Nephron (organoid): Measurements from ENCODE around the gene PEX12.

Experiments used
- H3K27ac Mint-ChIP-seq, 3 experiments: 2 replicates each; pipeline ENCODE4 v1.8.0; 2020; ENCODE audit warnings: mixed read lengths in 3 of 3, mild to moderate bottlenecking in 2 of 3, moderate library complexity in 1 of 3
- H3K27me3 Mint-ChIP-seq: 2 replicates; pipeline ENCODE4 v1.8.0; 2021; ENCODE audit warnings: low read depth, mild to moderate bottlenecking, moderate library complexity, mixed read lengths
- H3K36me3 Mint-ChIP-seq: 2 replicates; pipeline ENCODE4 v1.8.0; 2020; ENCODE audit warnings: low read depth, mixed read lengths
- H3K4me1 Mint-ChIP-seq: 2 replicates; pipeline ENCODE4 v1.8.0; 2020; ENCODE audit warnings: mixed read lengths
- H3K4me3 Mint-ChIP-seq, 3 experiments: 2 replicates each; pipeline ENCODE4 v1.8.0; 2020; ENCODE audit warnings: mild to moderate bottlenecking in 3 of 3, mixed read lengths in 3 of 3, moderate library complexity in 2 of 3
- H3K9me3 Mint-ChIP-seq: 2 replicates; pipeline ENCODE4 v1.8.0; 2020; ENCODE audit warnings: mixed read lengths
- TF ChIP-seq, protein P1 (sequence below), 3 experiments: fragments of 200-600 bp; sonication (generic); IDR thresholded peaks; one replicate each; pipeline ENCODE4 v1.5.0; 2021; ENCODE audit warnings: antibody characterized with exemption in 3 of 3; ENCODE audit not compliant: unreplicated experiment in 3 of 3

The PEX12 gene

DNA sequence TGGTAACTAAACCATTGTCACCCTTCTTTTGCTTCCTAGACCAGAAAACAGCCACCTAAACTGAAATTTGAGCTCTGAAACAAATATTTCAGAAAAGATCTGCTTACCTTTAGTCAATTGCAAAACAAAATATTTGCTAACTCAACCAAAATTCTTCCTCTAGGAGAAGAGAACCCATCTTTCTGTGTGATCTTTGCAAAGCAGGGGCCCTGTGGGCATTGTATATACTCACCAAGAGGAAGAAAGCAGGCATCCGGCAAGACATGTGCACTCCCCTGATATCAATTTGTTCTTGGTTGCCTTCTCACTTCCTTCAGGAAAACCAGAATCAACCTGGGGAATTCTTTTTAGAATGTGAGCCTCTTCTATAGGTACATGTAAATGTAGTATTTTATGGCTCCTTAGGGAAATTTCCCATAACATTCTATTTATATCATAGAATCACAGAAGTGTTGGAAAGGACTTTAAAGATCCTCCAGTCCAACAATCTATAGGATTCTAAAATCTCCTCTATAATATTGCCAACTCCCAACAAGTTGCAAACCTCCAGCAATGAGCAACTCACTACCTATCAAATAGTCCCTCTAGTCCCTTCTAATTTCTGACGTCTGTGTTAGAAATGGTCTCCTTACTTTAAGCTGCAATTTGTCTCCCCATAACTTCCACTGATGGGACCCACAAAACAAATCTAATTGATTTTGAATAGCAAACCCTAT is 18.7 kb downstream of the PEX12 start:
- Mint-ChIP-seq H3K4me3 (no peak overlapping the region), H3K36me3 (no peaks in the 10 kb centered on the region), H3K4me1 (no peaks in the 10 kb centered on the region), H3K9me3 (no peaks in the 10 kb centered on the region), H3K27ac (no peak overlapping the region), H3K27me3 (peaks cover 30% of the 10 kb centered on the region)
- TF ChIP-seq, protein P1, sequence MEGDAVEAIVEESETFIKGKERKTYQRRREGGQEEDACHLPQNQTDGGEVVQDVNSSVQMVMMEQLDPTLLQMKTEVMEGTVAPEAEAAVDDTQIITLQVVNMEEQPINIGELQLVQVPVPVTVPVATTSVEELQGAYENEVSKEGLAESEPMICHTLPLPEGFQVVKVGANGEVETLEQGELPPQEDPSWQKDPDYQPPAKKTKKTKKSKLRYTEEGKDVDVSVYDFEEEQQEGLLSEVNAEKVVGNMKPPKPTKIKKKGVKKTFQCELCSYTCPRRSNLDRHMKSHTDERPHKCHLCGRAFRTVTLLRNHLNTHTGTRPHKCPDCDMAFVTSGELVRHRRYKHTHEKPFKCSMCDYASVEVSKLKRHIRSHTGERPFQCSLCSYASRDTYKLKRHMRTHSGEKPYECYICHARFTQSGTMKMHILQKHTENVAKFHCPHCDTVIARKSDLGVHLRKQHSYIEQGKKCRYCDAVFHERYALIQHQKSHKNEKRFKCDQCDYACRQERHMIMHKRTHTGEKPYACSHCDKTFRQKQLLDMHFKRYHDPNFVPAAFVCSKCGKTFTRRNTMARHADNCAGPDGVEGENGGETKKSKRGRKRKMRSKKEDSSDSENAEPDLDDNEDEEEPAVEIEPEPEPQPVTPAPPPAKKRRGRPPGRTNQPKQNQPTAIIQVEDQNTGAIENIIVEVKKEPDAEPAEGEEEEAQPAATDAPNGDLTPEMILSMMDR (IDR thresholded peaks at IDR 0.05; ENCODE audit: unreplicated experiment in 3 of 3) = no peak

DNA sequence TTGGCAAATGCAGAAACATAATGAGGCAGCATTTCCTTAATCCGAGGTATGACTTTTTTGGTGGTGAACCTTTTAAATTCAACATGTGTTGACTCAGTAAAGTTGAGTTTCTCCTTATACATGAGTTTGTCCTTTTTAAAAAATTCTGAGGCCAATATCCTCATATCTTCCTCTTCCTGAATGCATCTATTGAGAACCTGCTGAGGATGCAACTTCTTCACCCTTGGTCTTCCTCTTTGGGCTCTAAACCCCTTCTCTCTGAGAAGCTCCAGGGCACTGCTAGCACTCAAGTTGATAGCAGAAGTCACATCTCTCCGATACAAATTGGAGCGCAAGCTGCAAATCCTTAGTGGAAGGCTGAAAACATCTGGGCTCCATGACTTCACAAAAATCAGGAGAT is 21.0 kb downstream of the PEX12 start:
- Mint-ChIP-seq H3K4me3 (no peak overlapping the region), H3K36me3 (no peaks in the 10 kb centered on the region), H3K9me3 (no peaks in the 10 kb centered on the region), H3K27me3 (peaks cover 36% of the 10 kb centered on the region), H3K4me1 (no peaks in the 10 kb centered on the region), H3K27ac (no peak overlapping the region)
- TF ChIP-seq, protein P1 (IDR thresholded peaks at IDR 0.05; ENCODE audit: unreplicated experiment in 3 of 3) = no peak

DNA sequence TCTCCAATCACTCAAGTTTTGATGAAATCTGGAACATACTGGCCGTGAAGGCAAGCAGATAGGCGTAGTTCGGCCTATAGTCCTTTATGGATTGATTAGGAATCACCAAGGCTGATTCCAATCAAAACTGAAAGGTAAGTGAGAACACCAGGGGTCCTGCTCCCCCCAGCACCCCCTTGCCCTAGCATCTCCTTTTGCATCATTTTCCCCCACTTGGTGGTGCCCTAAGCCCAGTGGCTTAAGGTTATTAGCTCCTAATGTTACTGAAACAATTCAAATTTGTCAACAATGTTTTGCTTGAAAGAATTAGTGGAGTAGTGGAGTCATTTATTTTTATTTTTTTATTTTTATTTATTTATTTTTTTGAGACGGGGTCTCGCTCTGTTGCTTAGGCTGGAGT is 22.7 kb downstream of the PEX12 start:
- Mint-ChIP-seq H3K27me3 (peaks cover 41% of the 10 kb centered on the region), H3K27ac (no peak overlapping the region), H3K36me3 (no peaks in the 10 kb centered on the region), H3K9me3 (no peaks in the 10 kb centered on the region), H3K4me1 (no peaks in the 10 kb centered on the region), H3K4me3 (no peak overlapping the region)
- TF ChIP-seq, protein P1 (IDR thresholded peaks at IDR 0.05; ENCODE audit: unreplicated experiment in 3 of 3) = no peak

DNA sequence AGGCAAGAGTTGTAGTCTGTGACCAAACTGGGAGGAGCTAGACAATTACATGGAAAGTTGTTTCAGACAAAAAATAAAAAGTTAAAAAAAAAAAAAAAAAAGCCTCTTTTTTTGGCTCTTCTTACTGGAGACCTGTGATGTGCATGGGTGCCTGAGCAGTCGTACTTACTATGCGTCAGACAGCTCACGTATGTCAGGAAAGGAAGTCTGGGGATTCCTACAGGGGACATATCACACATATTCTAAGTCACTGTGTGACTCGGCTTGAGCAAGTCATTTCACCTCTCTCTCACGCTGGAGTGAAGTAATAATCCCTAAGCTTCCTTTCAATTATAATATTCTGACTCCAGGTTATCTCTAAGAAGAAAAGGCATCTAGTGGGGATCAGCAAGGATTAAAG is 23.7 kb downstream of the PEX12 start:
- H3K4me3 Mint-ChIP-seq = no peak overlapping the region
- H3K27ac Mint-ChIP-seq = no peak overlapping the region
- no peaks in the 10 kb centered on the region for H3K9me3 Mint-ChIP-seq
- TF ChIP-seq, protein P1 (IDR thresholded peaks at IDR 0.05; ENCODE audit: unreplicated experiment in 3 of 3) = no peak
- no peaks in the 10 kb centered on the region for H3K36me3 Mint-ChIP-seq
- no peaks in the 10 kb centered on the region for H3K4me1 Mint-ChIP-seq
- peaks cover 46% of the 10 kb centered on the region for H3K27me3 Mint-ChIP-seq

DNA sequence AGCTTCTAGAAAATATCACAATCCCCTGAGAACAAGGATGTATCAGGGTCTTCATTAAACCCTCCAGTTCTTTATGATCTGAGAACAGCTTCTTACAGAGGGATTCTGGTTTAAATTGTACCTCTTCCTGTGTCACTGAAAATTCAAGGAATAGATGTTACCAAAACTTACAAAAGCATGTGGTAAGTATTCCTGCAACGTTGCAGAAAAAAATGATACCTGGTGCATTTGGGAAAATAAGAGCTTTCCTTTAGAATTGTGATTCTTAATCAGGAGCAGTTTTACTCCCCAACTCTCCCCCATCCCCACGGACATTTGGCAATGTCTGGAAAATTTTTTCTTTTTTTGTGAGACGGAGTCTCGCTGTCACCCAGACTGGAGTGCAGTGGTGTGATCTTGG is 25.1 kb downstream of the PEX12 start:
- TF ChIP-seq, protein P1 (IDR thresholded peaks at IDR 0.05; ENCODE audit: unreplicated experiment in 3 of 3) = no peak
- Mint-ChIP-seq H3K4me3 (no peak overlapping the region), H3K27ac (no peak overlapping the region), H3K4me1 (no peaks in the 10 kb centered on the region), H3K9me3 (no peaks in the 10 kb centered on the region), H3K27me3 (peaks cover 55% of the 10 kb centered on the region), H3K36me3 (no peaks in the 10 kb centered on the region)

DNA sequence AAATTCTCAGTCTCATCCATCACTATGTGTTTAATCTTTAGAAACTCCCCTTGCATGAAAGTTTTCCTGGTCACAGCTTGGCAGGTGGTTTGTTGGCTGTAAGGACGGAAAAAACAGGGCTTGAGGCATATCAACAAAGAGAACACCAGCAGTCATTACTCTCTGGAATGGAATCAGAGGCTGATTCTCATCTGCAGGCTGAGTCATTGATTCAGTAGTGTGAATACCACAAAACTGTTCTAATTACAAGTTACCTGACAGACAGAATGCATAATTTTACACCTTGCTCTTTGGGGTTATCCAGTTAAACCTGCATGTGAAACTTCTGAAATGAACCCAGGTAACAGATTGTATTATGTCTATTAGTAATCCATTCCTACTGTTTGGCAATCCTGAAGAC is 29.4 kb downstream of the PEX12 start:
- Mint-ChIP-seq H3K27me3 (peaks cover 69% of the 10 kb centered on the region), H3K4me1 (no peaks in the 10 kb centered on the region), H3K4me3 (no peak overlapping the region), H3K36me3 (no peaks in the 10 kb centered on the region), H3K27ac (no peak overlapping the region), H3K9me3 (no peaks in the 10 kb centered on the region)
- TF ChIP-seq, protein P1 (IDR thresholded peaks at IDR 0.05; ENCODE audit: unreplicated experiment in 3 of 3) = no peak
